ENCODE data around the gene AAMDC.

DNA sequence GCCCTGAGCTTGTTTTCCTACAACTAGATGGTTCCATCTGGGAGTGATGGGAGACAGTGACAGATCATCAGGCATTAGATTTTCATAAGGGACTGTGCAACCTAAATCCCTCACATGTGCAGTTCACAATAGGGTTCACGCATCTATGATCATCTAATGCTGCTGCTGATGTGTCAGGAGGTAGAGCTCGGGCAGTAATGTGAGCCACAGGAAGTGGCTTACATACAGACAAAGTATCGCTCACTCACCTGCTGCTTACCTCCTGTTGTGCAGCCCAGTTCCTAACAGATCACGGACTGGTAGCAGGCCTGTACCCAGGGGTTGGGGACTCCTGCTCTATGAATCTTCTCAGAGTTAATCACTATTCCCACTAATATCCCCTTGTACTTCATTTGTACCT, 12.4 kb downstream of the AAMDC start:
- no peak for TF ChIP-seq POLR2AphosphoS5 (IDR thresholded peaks at IDR 0.05)
- TF ChIP-seq, protein P1, sequence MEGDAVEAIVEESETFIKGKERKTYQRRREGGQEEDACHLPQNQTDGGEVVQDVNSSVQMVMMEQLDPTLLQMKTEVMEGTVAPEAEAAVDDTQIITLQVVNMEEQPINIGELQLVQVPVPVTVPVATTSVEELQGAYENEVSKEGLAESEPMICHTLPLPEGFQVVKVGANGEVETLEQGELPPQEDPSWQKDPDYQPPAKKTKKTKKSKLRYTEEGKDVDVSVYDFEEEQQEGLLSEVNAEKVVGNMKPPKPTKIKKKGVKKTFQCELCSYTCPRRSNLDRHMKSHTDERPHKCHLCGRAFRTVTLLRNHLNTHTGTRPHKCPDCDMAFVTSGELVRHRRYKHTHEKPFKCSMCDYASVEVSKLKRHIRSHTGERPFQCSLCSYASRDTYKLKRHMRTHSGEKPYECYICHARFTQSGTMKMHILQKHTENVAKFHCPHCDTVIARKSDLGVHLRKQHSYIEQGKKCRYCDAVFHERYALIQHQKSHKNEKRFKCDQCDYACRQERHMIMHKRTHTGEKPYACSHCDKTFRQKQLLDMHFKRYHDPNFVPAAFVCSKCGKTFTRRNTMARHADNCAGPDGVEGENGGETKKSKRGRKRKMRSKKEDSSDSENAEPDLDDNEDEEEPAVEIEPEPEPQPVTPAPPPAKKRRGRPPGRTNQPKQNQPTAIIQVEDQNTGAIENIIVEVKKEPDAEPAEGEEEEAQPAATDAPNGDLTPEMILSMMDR (IDR thresholded peaks at IDR 0.05): no peak
- TF ChIP-seq POLR2A (IDR thresholded peaks at IDR 0.05): no peak
- TF ChIP-seq EP300 (IDR thresholded peaks at IDR 0.05): no peak

Measured in suprapubic skin (tissue), 4 donors.